NCI-H774 (cell line): ENCODE data around the gene TOR1B.
A peak's percentile ranks its signal among the peaks of the same experiment; 100 is the strongest.
"Not testable (repeated sequence)": the region's sequence is repeated elsewhere in the genome, so short reads cannot be mapped to it uniquely, and the experiment has no call there.

ENCODE experiments used
- DNase-seq: peaks from one replicate; lab custom pipeline; 2025; lab: John Stamatoyannopoulos, UW

The TOR1B gene

DNA sequence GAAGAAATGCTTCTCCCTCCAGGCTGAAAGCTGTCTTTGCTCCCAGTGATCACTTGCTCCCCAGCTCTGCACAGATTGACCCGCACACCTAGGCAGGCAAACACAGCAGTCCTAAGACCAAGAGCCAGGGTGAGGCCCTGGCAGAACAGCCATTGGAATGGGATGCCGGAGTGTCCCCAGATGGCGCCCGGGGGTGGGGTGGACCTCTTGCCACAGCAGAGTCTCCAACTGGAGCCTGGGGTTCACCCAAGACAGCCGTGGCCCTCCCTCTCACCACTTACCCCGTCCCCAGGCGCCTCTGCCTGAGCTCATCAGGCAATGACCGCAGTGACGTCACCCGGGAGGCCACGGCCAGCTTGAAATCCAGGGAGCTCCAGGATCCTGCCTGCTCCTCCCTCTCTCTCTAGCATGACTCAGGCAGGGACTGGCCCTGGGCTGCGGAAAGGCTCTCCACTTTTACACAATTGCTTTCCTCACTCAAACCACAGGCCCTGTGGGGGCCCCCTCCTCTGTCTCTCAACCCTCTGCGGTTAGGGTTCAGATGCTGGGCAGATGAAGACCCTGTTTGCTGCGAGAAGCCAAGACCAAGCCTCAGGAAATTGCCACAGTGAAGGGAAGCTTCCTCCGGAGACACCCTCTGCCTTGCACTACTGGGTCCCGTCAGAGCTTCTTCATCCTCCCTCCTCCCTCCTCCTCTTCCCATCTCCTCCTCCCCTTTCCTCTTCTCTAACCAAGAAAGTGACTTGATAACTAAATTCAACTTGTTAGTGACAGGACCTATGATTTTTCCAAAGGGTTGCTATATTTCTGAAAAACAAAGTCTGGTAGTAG, 25.8 kb upstream of the TOR1B start:
- DNase-seq = no peak

DNA sequence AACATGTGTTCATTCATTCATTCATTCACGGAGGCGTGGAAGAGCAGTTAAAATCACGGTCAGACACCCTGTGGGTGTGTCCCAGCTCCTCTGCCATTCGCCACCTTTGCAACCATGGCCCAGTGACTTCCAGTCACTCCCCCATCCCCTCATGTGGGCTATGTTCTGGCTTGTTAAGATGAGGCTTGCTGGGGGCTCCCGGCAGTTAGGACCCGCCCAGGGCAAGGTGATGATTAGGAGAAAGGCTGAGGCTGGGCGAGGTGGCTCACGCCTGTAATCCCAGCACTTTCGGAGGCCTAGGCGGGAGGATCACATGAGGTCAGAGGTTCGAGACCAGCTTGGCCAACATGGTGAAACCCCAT, 25.2 kb upstream of the TOR1B start:
- DNase-seq = no peak

DNA sequence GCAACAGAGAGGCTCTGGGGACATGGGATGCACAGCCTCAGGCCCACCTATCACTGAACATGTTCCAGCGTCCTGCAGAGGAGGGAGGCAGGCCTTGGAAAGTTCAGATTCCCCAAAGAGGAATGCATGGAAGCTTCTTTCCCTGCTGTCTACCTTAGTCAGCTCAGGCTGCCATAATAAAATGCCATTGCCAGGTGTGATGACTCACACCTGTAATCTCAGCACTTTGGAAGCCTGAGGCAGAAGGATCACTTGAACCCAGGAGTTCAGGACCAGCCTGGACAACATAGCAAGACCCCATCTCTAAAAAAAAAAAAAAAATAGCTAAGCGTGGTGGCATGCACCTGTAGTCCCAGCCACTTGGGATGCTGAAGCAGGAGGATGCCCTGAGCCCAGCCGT, 24.5 kb upstream of the TOR1B start:
- DNase-seq = no peak

DNA sequence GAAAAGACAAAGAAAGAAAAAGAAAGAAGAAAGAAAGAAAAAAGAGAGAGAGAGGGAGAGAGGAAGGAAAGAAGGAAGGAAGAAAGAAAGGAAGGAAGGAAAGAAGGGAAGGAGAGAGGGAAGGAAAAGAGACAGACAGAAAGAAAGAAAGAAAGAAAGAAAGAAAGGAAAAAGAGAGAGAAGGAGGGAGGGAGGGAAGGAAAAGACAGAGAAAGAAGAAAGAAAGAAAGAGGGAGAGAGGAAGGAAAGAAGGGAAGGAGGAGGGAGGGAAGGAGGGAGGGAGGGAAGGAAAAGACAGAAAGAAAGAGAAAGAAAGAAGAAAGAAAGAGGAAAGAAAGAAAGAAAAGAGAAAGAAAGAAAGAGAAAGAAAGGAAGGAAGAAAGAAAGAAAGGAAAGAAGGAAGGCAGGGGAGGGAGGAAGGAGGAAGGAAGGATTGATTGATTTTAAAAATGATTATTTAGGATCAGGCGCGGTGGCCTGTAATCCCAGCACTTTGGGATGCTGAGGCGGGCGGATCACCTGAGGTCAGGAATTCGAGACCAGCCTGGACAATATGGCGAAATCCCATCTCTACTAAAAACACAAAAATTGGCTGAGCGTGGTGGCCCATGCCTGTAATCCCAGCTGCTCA, 23.3 kb upstream of the TOR1B start:
- DNase-seq = no peak

DNA sequence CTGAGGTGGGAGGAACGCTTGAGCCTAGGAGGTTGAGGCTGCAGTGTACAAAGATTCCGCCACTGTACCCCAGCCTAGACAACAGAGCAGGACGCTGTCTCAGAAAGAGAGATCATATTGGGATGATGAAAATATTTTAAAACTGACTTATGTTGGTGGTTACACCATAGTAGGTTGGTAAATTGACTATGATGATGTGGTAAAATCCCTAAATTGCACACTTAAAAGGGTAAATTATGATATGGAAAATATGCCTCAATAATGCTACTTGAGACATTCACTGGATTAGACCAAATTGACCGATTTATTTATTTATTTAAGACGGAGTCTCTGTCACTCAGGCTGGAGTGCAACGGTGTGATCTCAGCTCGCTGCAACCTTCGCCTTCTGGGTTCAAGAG, 21.9 kb upstream of the TOR1B start:
- no peak for DNase-seq

DNA sequence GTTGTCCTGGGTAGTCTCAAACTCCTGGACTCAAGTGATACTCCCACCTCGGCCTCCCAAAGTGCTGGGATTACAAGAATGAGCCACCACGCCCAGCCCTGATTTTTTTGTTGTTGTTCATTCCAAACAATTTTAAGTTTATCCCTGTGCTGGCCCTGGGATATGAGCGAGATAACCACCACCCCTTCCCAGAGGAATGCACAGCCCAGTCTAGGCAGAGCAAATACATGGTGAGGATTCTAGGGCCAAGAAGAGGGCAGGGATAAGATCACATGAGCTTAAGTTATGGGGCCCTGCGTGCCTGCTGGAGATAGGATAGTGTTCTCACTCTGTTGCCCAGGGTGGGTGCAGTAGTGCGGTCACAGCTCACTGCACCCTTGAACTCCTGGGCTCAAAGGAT, 21.0 kb upstream of the TOR1B start:
- no peak for DNase-seq

GRCh38 chr9:129783516-129784361, 19.2 kb upstream of the TOR1B start:
- DNase-seq = peak; percentile 68

GRCh38 chr9:129784970-129785369, 18.0 kb upstream of the TOR1B start:
- DNase-seq = not testable (repeated sequence)

DNA sequence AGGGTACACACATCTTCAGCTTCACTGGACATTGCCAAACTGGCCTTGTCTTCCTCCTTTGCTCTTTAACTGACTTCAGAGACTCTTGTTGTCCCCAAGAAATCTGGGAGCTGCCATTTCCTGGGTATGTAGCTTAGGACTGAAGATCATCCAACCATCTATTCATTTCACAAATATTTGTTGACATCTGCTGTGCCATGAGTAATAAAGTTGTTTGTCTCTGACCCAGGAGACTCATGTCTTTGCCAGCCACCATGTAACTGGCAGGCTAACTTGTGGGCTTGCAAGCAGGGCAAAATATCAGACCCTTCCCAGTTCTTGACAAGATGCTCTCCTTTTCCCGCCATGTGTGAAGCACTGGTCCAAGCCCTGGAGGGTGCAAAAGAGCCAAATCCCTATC, 17.1 kb upstream of the TOR1B start:
- DNase-seq = no peak

DNA sequence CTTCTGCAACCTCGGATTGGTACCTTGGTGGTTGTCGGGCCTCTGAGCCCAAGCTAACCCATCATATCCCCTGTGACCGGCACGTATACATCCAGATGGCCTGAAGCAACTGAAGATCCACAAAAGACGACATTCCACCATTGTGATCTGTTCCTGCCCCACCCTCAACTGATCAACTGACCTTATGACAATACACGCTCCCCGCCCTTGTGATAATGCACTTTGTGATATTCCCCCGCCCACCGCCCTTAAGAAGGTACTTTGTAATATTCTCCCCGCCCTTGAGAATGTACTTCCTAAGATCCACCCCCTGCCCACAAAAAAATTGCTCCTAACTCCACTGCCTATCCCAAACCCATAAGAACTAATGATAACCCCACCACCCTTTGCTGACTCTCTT, 16.5 kb upstream of the TOR1B start:
- no peak for DNase-seq

- DNase-seq = no peak
Measured at GRCh38 chr9:129794549-129794948, 8.4 kb upstream of the TOR1B start.

DNA sequence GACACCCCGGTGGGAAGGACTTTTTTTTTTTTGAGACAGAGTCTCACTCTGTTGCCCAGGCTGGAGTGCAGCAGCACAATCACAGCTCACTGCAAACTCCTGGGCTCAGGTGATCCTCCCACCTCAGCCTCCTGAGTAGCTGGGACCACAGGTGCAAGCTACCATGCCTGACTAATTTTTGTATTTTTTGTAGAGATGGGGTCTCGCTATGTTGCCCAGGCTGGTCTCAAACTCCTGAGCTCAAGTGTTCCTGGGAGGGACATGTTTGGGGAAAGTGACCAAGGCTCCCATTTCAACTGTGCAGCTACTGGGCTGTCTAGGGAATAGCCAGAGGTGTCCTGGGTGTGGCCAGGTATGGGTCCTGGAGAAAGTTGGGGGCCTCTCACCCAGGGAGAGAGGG, 7.0 kb upstream of the TOR1B start:
- DNase-seq = not testable (repeated sequence)

- DNase-seq = no peak
Measured at GRCh38 chr9:129798973-129799372, 4.0 kb upstream of the TOR1B start.

GRCh38 chr9:129801504-129801903, 1.5 kb upstream of the TOR1B start:
- no peak for DNase-seq

DNA sequence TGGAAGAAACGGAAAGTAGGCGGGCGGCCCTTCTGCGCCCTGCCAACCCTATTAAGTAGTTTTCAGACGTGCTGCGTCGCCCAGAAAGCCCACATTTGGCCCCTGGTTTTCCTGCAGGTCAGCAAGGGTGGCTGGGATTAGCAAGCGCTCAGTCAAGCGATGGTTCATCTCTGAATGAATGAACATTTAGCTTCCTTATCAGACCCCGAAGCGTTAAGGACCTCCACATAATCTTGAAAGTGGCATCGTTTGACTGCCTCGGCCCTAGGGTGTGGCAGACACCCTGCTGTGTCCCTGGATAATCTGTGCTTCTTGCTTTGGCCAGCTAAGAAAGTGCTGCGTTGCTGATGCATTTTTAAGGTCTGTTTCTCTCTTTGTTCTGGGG, 684 bp downstream of the TOR1B start:
- no peak for DNase-seq

- no peak for DNase-seq
Measured at GRCh38 chr9:129806061-129806460, 3.1 kb downstream of the TOR1B start.

- DNase-seq = no peak
Measured at GRCh38 chr9:129809346-129809745, 6.4 kb downstream of the TOR1B start.

GRCh38 chr9:129810116-129810515, 7.1 kb downstream of the TOR1B start:
- DNase-seq = no peak

DNA sequence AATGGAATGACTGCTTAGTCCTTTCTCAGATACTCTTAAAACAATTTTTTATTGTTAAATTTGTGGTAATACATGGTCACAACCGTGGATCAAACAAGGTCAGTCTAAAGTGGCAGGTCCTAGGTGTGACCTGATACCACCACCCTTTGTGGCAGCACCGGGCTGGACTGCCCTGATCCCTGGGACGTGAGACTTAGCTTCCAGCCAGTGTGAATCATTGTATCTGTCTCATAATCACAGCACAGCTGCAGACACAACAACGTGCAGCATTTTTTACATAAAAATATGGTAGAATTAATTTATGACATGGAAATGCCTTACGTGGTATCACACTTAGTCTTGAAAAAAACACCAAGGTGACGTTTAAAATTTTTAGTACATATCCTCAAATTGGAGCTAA, 7.8 kb downstream of the TOR1B start:
- DNase-seq = no peak

DNA sequence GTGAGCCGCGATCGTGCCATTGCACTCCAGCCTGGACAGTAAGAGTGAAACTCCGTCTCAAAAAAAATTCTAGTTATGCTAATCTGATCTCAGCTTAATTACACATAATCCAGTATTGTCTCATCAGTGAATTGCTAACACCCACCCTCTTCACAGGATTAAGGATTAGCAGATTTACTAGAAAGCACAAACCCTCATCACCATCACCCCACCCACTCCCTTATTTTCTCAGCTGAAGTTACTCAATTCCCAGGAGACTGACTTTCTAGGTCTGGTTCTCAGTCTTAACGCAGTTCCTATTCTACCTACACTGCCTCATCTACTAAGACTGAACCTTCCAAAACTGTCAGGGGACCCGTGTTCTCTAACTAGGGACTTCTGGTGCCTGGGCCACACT, 9.0 kb downstream of the TOR1B start:
- DNase-seq = no peak

DNA sequence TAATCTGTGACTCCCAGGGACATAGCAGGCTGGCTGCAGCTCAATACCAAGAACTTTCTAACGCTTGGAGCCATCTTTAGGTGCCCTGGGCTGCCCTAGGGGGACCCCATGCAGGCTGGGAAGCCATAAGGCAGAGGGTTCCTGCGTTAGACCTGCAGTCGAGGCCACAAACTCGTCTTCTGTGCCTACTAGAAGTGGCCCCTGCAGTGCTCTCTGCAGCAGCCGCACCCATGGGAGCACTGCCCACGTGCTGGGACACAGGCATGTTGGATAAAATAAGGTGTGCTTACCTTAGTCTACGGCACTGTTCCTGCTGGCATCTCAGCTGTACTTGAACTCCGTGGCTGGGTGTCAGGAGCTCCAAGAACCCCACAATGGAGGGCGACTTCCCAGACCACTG, 9.4 kb downstream of the TOR1B start:
- DNase-seq = no peak

DNA sequence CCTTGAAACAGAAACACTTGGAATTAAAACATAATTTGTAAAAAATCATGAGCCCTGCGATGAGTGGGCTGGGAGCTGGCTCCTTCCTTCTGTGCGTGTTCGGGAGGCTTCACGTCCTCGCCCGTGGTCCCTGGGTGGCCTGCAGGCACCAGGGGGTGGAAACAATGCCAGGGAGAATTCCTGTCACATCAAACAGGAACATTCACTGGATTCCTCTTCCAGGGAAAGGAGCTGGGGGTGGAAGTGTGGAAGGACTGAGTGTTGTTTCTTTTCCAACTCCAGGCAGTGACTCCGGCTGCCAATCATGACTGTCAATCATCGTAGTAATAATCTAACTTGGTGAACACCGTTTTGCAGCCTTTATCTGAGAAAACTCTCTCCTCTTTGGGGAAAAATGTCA, 10.7 kb downstream of the TOR1B start:
- no peak for DNase-seq
